Left cardiac atrium (tissue), 4 donors: ENCODE data around the gene PAMR1. TPM values are rescaled to one million over a fixed set of nuclear protein-coding genes. Genes with fewer than 3 reads are reported as not detected.
"Not testable (repeated sequence)": the region's sequence is repeated elsewhere in the genome, so short reads cannot be mapped to it uniquely, and the experiment has no call there.

ENCODE experiments used
- ATAC-seq, 2 donors: fragments of 200-7000 bp; cut with Tn5 transposase; one replicate each; pipeline ENCODE4 v1.9.1; 2020; ENCODE audit warnings: mild to moderate bottlenecking in 2 of 2, moderate library complexity in 2 of 2
- DNase-seq: peaks from one replicate; pipeline ENCODE4 v3.0.0-alpha.2; 2020
- intact Hi-C, 2 donors: fragments of 100-400 bp; cut with DNase I; formaldehyde crosslinking; loops; one replicate each; pipeline versions ENCODE4 v1.14.1 to v1.15.1; 2022 to 2023
- long read RNA-seq: library from polyadenylated mRNA; unstranded; transcript quantifications from one replicate; pipeline ENCODE4 v2.0.0, GENCODE V29; 2021
- total RNA-seq, 2 donors: library from RNA; stranded (reverse); fragmentation: NEBNext Ultra II Directional; extraction: Animal tissue kit (Norgen Biotek cat#: 25700); gene quantifications; one replicate each; pipeline ENCODE4 v1.2.1, GENCODE V29; 2021
- donor health status: DM: no; HTN: yes; CAD: no.
- donor health status: DM: no; HTN: yes; CAD: no; lungs with severe emphysema.
- donor health status: DM: yes; HTN: yes; CAD: no.
- donor health status: Dilated cardiomyopathy.

Gene PAMR1
- total RNA-seq = 10 to 100 TPM; 17.6 to 23.4 TPM
- long read RNA-seq, transcript PAMR1-207 (11 exons, 3,142 nt) = major isoform, 21 of 34 reads
- long read RNA-seq, transcript PAMR1-209 (12 exons, 2,785 nt) = minor isoform, 7 of 34 reads
- long read RNA-seq, partial matches to known transcripts = 2 of 34 reads
- long read RNA-seq, other reads (novel, unspliced or antisense) = 4 of 34 reads

GRCh38 chr11:35525501-35526175 is at the start of gene PAMR1:
Gene PAMR1 (minus strand): TSS chr11:35525616. CDS start chr11:35525585, 31 bp downstream.
- intact Hi-C loops = no loop called here
- peak; percentile 53 for DNase-seq
- peak; percentile 86 to 88 for ATAC-seq

- ATAC-seq (no peak), DNase-seq (no peak)
- intact Hi-C loops = no loop called here
Observed at GRCh38 chr11:35571696-35572095, 46.3 kb upstream of the PAMR1 start.

- intact Hi-C loops = no loop called here
- ATAC-seq = no peak
- DNase-seq = no peak
Observed at GRCh38 chr11:35567737-35568465, 42.5 kb upstream of the PAMR1 start.

- ATAC-seq (no peak), DNase-seq (no peak)
- intact Hi-C loops = no loop called here
Observed at GRCh38 chr11:35566885-35567284, 41.5 kb upstream of the PAMR1 start.

- intact Hi-C loops = no loop called here
- DNase-seq (no peak), ATAC-seq (peak; percentile 32 to 38)
Observed at GRCh38 chr11:35566181-35566580, 40.8 kb upstream of the PAMR1 start.

- ATAC-seq (no peak), DNase-seq (no peak)
- intact Hi-C loops = no loop called here
Observed at GRCh38 chr11:35564245-35564595, 38.8 kb upstream of the PAMR1 start.

- DNase-seq (no peak), ATAC-seq (peak in 1 of 2 donors; percentile 41)
- intact Hi-C loops = no loop called here
Observed at GRCh38 chr11:35563484-35564244, 38.2 kb upstream of the PAMR1 start.

GRCh38 chr11:35559949-35560348 is 34.5 kb upstream of the PAMR1 start:
- DNase-seq (no peak), ATAC-seq (no peak)
- intact Hi-C loops = no loop called here

GRCh38 chr11:35558513-35558912 is 33.1 kb upstream of the PAMR1 start:
- ATAC-seq = peak; percentile 78 to 83
- no peak for DNase-seq
- intact Hi-C loops = no loop called here

- DNase-seq (no peak), ATAC-seq (no peak)
- intact Hi-C loops = no loop called here
Observed at GRCh38 chr11:35555488-35555887, 30.1 kb upstream of the PAMR1 start.

- intact Hi-C loops = no loop called here
Observed at GRCh38 chr11:35554491-35555437, 29.3 kb upstream of the PAMR1 start.

GRCh38 chr11:35553831-35554230 is 28.4 kb upstream of the PAMR1 start:
- intact Hi-C loops = no loop called here
- ATAC-seq = peak in 1 of 2 donors; percentile 12
- DNase-seq = no peak

More at GRCh38 chr11:35554491-35555437, 29.3 kb upstream of the PAMR1 start:
- DNase-seq (no peak), ATAC-seq (no peak)

- no peak for ATAC-seq
- intact Hi-C loops = no loop called here
- no peak for DNase-seq
Observed at GRCh38 chr11:35553021-35553420, 27.6 kb upstream of the PAMR1 start.

GRCh38 chr11:35552616-35553015 is 27.2 kb upstream of the PAMR1 start:
- ATAC-seq = no peak
- intact Hi-C loops = no loop called here
- no peak for DNase-seq

GRCh38 chr11:35550374-35551036 is 25.1 kb upstream of the PAMR1 start:
- DNase-seq (no peak), ATAC-seq (peak in 1 of 2 donors; percentile 29)
- intact Hi-C loops = no loop called here

GRCh38 chr11:35549787-35550186 is 24.4 kb upstream of the PAMR1 start:
- peak in 1 of 2 donors; percentile 70 for ATAC-seq
- intact Hi-C loops = no loop called here

GRCh38 chr11:35548925-35549561 is 23.6 kb upstream of the PAMR1 start:
- intact Hi-C loops = no loop called here
- ATAC-seq (no peak), DNase-seq (no peak)

More at GRCh38 chr11:35549787-35550186, 24.4 kb upstream of the PAMR1 start:
- no peak for DNase-seq

GRCh38 chr11:35547995-35548394 is 22.6 kb upstream of the PAMR1 start:
- intact Hi-C loops, DNase-seq, ATAC-seq: not testable (repeated sequence)
